ENCODE data around the gene ANAPC2.

Gene ANAPC2

DNA sequence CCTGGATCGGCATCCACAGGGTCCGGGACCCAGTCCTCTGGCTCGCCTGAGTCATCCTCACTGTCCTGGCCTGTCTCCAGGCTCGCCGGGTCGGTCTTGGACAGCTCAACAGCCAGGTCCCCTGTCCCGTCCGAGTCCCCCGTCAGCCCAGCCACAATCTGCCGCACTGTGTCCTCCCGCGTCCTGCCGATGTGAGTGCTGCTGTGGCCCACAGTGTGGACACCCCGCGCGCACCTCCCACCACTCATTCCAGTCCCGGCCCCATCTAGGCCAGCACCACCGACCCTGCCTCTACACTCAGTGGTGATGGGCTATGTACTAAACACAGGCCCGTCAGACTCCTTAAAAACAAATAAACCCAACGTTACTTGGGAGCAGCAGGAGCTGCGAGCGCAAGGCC, 6.7 kb downstream of the ANAPC2 start:
- no peaks in the 10 kb centered on the region for H3K9me3 ChIP-seq (ENCODE audit: insufficient read depth, low read length)
- H3K79me2 ChIP-seq (ENCODE audit: low read length), result peaks cover 10% of the 10 kb centered on the region
- H2AFZ ChIP-seq (ENCODE audit: low read depth, low read length), result no peak overlapping the region
- no peak overlapping the region for H3K4me3 ChIP-seq (ENCODE audit: low read length)
- H3K4me1 ChIP-seq (ENCODE audit: low read length), result no peaks in the 10 kb centered on the region; the same call in 1 of the 2 replicates
- H3K4me2 ChIP-seq (ENCODE audit: low read length), result no peak overlapping the region
- no peaks in the 10 kb centered on the region for H3K27me3 ChIP-seq (ENCODE audit: low read depth, low read length)
- no peaks in the 10 kb centered on the region; the same call in 1 of the 2 replicates for H4K20me1 ChIP-seq (ENCODE audit: insufficient read depth, low read length)
- H3K36me3 ChIP-seq (replicated peaks; ENCODE audit: low read depth, low read length), result peaks cover 38% of the 10 kb centered on the region
- H3K9ac ChIP-seq (ENCODE audit: low read length), result no peak overlapping the region
- H3K27ac ChIP-seq (ENCODE audit: low read length), result no peak overlapping the region
- no peak for TF ChIP-seq EZH2phosphoT487 (IDR thresholded peaks at IDR 0.05; ENCODE audit: low read depth)
- TF ChIP-seq, protein P1, sequence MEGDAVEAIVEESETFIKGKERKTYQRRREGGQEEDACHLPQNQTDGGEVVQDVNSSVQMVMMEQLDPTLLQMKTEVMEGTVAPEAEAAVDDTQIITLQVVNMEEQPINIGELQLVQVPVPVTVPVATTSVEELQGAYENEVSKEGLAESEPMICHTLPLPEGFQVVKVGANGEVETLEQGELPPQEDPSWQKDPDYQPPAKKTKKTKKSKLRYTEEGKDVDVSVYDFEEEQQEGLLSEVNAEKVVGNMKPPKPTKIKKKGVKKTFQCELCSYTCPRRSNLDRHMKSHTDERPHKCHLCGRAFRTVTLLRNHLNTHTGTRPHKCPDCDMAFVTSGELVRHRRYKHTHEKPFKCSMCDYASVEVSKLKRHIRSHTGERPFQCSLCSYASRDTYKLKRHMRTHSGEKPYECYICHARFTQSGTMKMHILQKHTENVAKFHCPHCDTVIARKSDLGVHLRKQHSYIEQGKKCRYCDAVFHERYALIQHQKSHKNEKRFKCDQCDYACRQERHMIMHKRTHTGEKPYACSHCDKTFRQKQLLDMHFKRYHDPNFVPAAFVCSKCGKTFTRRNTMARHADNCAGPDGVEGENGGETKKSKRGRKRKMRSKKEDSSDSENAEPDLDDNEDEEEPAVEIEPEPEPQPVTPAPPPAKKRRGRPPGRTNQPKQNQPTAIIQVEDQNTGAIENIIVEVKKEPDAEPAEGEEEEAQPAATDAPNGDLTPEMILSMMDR (IDR thresholded peaks at IDR 0.05; ENCODE audit: low read depth, low read length), result no peak

DNA sequence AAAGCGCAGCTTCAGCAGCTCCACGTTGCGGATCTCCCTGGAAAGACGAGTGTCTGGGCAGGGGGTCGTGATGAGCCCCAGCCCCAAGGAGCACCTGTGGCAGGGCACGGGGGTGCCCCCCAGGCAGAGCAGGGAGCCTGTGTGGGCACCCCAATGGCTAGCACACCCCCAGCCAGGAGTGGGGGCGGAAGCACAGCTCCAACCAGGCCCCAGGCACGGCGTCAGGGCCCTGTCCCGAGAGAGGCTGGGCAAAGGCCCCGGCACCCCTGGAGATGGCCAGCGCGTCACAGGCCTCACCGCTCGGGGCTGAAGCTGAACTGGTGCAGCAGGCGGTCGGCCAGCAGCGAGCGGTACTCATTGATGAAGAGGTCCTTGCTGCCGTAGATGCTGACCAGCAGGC, 7.9 kb downstream of the ANAPC2 start:
- Histone ChIP-seq H3K27me3 (ENCODE audit: low read depth, low read length) (no peaks in the 10 kb centered on the region), H3K4me2 (ENCODE audit: low read length) (no peak overlapping the region), H3K79me2 (ENCODE audit: low read length) (no peaks in the 10 kb centered on the region; the same call in 1 of the 2 replicates), H3K9me3 (ENCODE audit: insufficient read depth, low read length) (no peaks in the 10 kb centered on the region), H3K4me3 (ENCODE audit: low read length) (no peak overlapping the region), H4K20me1 (ENCODE audit: insufficient read depth, low read length) (no peaks in the 10 kb centered on the region; the same call in 1 of the 2 replicates), H3K27ac (ENCODE audit: low read length) (no peak overlapping the region), H2AFZ (ENCODE audit: low read depth, low read length) (no peak overlapping the region), H3K9ac (ENCODE audit: low read length) (no peak overlapping the region), H3K36me3 (replicated peaks; ENCODE audit: low read depth, low read length) (peaks cover 35% of the 10 kb centered on the region), H3K4me1 (ENCODE audit: low read length) (no peaks in the 10 kb centered on the region)
- TF ChIP-seq EZH2phosphoT487 (IDR thresholded peaks at IDR 0.05; ENCODE audit: low read depth), result no peak
- TF ChIP-seq, protein P1 (IDR thresholded peaks at IDR 0.05; ENCODE audit: low read depth, low read length), result no peak

DNA sequence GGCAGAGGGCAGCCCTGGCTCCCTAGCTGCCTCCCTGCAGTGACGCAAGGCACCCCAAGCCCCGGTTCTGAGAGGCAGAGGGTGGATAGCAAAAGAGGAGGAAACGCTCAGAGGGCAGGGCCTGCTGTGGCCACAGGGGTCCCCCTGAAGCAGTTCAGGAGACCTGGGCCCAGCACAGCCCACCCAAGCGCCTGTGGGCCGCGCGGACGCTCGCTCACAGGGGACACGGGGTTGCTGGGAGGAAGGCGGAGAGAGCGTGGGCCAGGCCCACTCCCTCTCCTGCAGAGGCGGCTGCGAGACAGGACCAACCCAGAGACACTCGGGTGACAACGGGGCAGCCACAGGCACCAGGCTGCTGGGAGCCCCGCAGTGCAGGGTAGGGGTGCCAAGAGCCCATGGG, 8.6 kb downstream of the ANAPC2 start:
- H3K27ac ChIP-seq (ENCODE audit: low read length), result no peak overlapping the region
- H3K4me1 ChIP-seq (ENCODE audit: low read length), result peaks cover 7% of the 10 kb centered on the region
- no peaks in the 10 kb centered on the region for H3K9me3 ChIP-seq (ENCODE audit: insufficient read depth, low read length)
- no peak overlapping the region for H3K9ac ChIP-seq (ENCODE audit: low read length)
- no peak overlapping the region for H2AFZ ChIP-seq (ENCODE audit: low read depth, low read length)
- peaks cover 35% of the 10 kb centered on the region for H3K36me3 ChIP-seq (replicated peaks; ENCODE audit: low read depth, low read length)
- no peak overlapping the region for H3K4me3 ChIP-seq (ENCODE audit: low read length)
- no peak overlapping the region for H3K4me2 ChIP-seq (ENCODE audit: low read length)
- H3K79me2 ChIP-seq (ENCODE audit: low read length), result no peaks in the 10 kb centered on the region
- TF ChIP-seq, protein P1 (IDR thresholded peaks at IDR 0.05; ENCODE audit: low read depth, low read length), result no peak
- no peak for TF ChIP-seq EZH2phosphoT487 (IDR thresholded peaks at IDR 0.05; ENCODE audit: low read depth)
- H3K27me3 ChIP-seq (ENCODE audit: low read depth, low read length), result no peaks in the 10 kb centered on the region
- H4K20me1 ChIP-seq (ENCODE audit: insufficient read depth, low read length), result no peaks in the 10 kb centered on the region; the same call in 1 of the 2 replicates

DNA sequence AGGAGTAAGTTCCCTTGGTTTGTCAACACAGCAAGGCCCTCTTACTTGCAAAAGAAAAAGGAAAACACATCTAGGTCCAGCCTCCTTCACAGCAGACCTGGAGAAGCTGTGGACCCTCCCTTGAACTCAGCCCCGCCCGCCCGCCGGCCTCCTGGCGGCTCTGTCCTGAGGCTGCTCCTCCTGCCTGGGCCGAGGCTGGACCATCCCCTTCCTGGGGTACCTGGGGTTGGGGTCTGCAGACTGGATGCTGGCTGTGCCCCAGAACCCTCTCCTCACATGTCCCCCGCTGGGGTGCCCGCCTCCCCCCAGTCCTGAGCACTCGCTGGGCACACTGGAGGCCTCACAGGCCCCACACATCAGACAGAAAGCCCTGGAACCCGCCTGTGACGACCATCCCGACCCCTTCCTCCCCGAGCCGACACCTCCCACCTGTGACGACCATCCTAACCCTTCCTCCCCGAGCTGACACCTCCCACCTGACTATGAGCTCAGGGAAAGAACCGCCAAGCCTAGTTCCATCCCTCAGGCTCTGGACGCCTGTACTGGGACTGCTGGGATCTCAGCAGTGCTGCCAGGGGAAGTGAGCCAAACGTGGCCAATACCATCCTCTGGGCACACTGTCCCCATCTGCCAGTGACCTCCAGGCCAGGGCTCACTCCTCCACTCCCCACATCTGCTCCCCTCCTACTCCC, 9.3 kb downstream of the ANAPC2 start:
- no peaks in the 10 kb centered on the region for H3K9me3 ChIP-seq (ENCODE audit: insufficient read depth, low read length)
- no peak overlapping the region for H3K4me2 ChIP-seq (ENCODE audit: low read length)
- no peaks in the 10 kb centered on the region; the same call in 1 of the 2 replicates for H4K20me1 ChIP-seq (ENCODE audit: insufficient read depth, low read length)
- peaks cover 12% of the 10 kb centered on the region for H3K4me1 ChIP-seq (ENCODE audit: low read length)
- H3K4me3 ChIP-seq (ENCODE audit: low read length), result no peak overlapping the region
- H3K79me2 ChIP-seq (ENCODE audit: low read length), result no peaks in the 10 kb centered on the region
- H2AFZ ChIP-seq (ENCODE audit: low read depth, low read length), result no peak overlapping the region
- H3K36me3 ChIP-seq (replicated peaks; ENCODE audit: low read depth, low read length), result peaks cover 35% of the 10 kb centered on the region
- no peaks in the 10 kb centered on the region for H3K27me3 ChIP-seq (ENCODE audit: low read depth, low read length)
- H3K9ac ChIP-seq (ENCODE audit: low read length), result no peak overlapping the region
- TF ChIP-seq, protein P1 (IDR thresholded peaks at IDR 0.05; ENCODE audit: low read depth, low read length), result no peak
- TF ChIP-seq EZH2phosphoT487 (IDR thresholded peaks at IDR 0.05; ENCODE audit: low read depth), result no peak
- H3K27ac ChIP-seq (ENCODE audit: low read length), result no peak overlapping the region

All from OCI-LY3 (cell line).